ENCODE measurements around the gene MIB1. TPM values are rescaled to one million over a fixed set of nuclear protein-coding genes. Genes with fewer than 3 reads are reported as not detected.
A peak's percentile ranks its signal among the peaks of the same experiment; 100 is the strongest.

The MIB1 gene
- total RNA-seq, 1 donor from 2014 or later = 63.8 TPM

DNA sequence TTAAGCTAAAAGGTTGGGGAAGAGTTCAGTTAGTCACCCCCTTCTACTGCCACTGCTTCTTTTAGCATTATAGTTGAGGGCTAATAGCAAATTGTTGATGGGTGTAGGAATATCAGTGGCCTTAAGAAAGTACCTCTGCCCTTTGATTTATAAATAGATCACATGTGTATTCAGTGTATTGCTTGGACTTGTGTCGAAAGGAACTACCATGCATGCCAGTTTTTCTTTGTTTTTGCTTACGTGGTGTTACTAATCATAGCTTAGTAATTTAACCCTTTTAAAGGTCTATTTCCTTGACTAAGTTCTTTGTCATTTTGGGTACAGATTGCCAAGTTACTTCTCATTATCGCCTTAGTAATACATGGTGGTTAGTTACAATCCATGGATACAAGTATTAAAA lies 85.6 kb downstream of the MIB1 start:
- peaks cover 8% of the 10 kb centered on the region for H3K4me1 Mint-ChIP-seq (ENCODE audit: unreplicated experiment)

GRCh38 chr18:21826641-21827302 lies 86.2 kb downstream of the MIB1 start:
- Mint-ChIP-seq H3K4me1 (ENCODE audit: unreplicated experiment) (peaks cover 11% of the 10 kb centered on the region), H3K36me3 (ENCODE audit: unreplicated experiment) (peaks cover 11% of the 10 kb centered on the region), H3K9me3 (ENCODE audit: unreplicated experiment) (no peaks in the 10 kb centered on the region), H3K27ac (ENCODE audit: unreplicated experiment) (no peak overlapping the region), H3K4me3 (ENCODE audit: unreplicated experiment) (no peak overlapping the region), H3K27me3 (ENCODE audit: unreplicated experiment) (no peaks in the 10 kb centered on the region)
- TF ChIP-seq, protein P1, sequence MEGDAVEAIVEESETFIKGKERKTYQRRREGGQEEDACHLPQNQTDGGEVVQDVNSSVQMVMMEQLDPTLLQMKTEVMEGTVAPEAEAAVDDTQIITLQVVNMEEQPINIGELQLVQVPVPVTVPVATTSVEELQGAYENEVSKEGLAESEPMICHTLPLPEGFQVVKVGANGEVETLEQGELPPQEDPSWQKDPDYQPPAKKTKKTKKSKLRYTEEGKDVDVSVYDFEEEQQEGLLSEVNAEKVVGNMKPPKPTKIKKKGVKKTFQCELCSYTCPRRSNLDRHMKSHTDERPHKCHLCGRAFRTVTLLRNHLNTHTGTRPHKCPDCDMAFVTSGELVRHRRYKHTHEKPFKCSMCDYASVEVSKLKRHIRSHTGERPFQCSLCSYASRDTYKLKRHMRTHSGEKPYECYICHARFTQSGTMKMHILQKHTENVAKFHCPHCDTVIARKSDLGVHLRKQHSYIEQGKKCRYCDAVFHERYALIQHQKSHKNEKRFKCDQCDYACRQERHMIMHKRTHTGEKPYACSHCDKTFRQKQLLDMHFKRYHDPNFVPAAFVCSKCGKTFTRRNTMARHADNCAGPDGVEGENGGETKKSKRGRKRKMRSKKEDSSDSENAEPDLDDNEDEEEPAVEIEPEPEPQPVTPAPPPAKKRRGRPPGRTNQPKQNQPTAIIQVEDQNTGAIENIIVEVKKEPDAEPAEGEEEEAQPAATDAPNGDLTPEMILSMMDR (IDR thresholded peaks at IDR 0.05) = no peak
- no peak for DNase-seq (ENCODE audit: extremely low spot score, unreplicated experiment)

More for the DNA sequence above, 85.6 kb downstream of the MIB1 start:
- no peak overlapping the region for H3K27ac Mint-ChIP-seq (ENCODE audit: unreplicated experiment)
- H3K9me3 Mint-ChIP-seq (ENCODE audit: unreplicated experiment) = no peaks in the 10 kb centered on the region
- H3K27me3 Mint-ChIP-seq (ENCODE audit: unreplicated experiment) = no peaks in the 10 kb centered on the region
- DNase-seq (ENCODE audit: extremely low spot score, unreplicated experiment) = no peak
- TF ChIP-seq, protein P1 (IDR thresholded peaks at IDR 0.05) = no peak
- H3K4me3 Mint-ChIP-seq (ENCODE audit: unreplicated experiment) = no peak overlapping the region
- peaks cover 13% of the 10 kb centered on the region for H3K36me3 Mint-ChIP-seq (ENCODE audit: unreplicated experiment)

DNA sequence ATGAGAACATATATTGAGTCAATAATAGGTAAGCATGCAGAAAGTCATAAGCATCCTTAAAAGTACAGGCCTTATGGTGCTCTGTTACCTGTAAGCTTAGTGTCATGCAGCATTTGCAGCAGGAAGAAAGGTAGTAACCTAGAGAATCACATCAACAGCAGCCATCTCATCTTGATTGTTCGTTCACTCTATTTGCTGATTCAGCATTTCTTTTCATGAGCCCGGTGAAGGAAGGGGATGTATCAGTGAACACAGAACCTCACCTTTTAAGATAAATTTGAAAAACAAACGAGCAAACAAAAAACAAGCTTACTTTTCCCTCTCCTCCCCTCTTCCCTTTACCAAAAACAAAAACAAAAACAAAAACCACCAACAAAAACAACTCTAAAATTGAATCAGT lies 89.9 kb downstream of the MIB1 start:
- no peak for DNase-seq (ENCODE audit: extremely low spot score, unreplicated experiment)
- H3K4me1 Mint-ChIP-seq (ENCODE audit: unreplicated experiment) = peaks cover 7% of the 10 kb centered on the region
- peaks cover 4% of the 10 kb centered on the region for H3K36me3 Mint-ChIP-seq (ENCODE audit: unreplicated experiment)
- no peaks in the 10 kb centered on the region for H3K9me3 Mint-ChIP-seq (ENCODE audit: unreplicated experiment)
- H3K4me3 Mint-ChIP-seq (ENCODE audit: unreplicated experiment) = no peak overlapping the region
- no peaks in the 10 kb centered on the region for H3K27me3 Mint-ChIP-seq (ENCODE audit: unreplicated experiment)
- no peak overlapping the region for H3K27ac Mint-ChIP-seq (ENCODE audit: unreplicated experiment)
- TF ChIP-seq, protein P1 (IDR thresholded peaks at IDR 0.05) = no peak

DNA sequence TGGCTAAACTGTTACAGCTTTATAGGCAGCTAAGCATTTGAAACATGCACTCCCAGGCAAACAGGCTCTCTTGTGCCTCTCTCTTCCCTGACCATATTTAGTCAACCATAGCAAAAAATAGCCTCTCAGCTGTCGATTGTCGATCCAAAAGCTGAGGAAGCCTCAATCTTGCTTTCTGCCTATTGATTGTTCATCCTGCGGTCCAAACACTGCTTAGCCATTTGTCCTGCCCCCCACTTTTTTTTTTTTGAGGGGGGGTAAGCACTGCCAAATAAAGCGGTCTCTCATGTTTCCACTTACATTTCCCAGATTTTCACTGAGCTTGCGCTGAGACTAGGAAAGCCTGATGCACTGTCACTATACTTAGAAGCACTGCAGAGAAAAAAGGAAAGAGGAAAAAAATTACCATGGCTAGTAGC lies 90.8 kb downstream of the MIB1 start:
- H3K9me3 Mint-ChIP-seq (ENCODE audit: unreplicated experiment) = no peaks in the 10 kb centered on the region
- H3K27me3 Mint-ChIP-seq (ENCODE audit: unreplicated experiment) = no peaks in the 10 kb centered on the region
- H3K4me1 Mint-ChIP-seq (ENCODE audit: unreplicated experiment) = peaks cover 7% of the 10 kb centered on the region
- H3K4me3 Mint-ChIP-seq (ENCODE audit: unreplicated experiment) = no peak overlapping the region
- H3K27ac Mint-ChIP-seq (ENCODE audit: unreplicated experiment) = peak overlapping the region; percentile 12
- peaks cover 4% of the 10 kb centered on the region for H3K36me3 Mint-ChIP-seq (ENCODE audit: unreplicated experiment)
- TF ChIP-seq, protein P1 (IDR thresholded peaks at IDR 0.05) = no peak
- no peak for DNase-seq (ENCODE audit: extremely low spot score, unreplicated experiment)

GRCh38 chr18:21833604-21834298 lies 93.2 kb downstream of the MIB1 start:
- DNase-seq (ENCODE audit: extremely low spot score, unreplicated experiment) = no peak
- Mint-ChIP-seq H3K27ac (ENCODE audit: unreplicated experiment) (no peak overlapping the region), H3K4me1 (ENCODE audit: unreplicated experiment) (peaks cover 7% of the 10 kb centered on the region), H3K36me3 (ENCODE audit: unreplicated experiment) (peaks cover 10% of the 10 kb centered on the region), H3K4me3 (ENCODE audit: unreplicated experiment) (no peak overlapping the region), H3K9me3 (ENCODE audit: unreplicated experiment) (no peaks in the 10 kb centered on the region), H3K27me3 (ENCODE audit: unreplicated experiment) (no peaks in the 10 kb centered on the region)
- TF ChIP-seq, protein P1 (IDR thresholded peaks at IDR 0.05) = no peak
